Sigmoid colon (tissue), 7 donors: ENCODE measurements around the gene GNG11. TPM values are rescaled to one million over a fixed set of nuclear protein-coding genes. Genes with fewer than 3 reads are reported as not detected.

Experiments
- DNase-seq: peaks from one replicate; pipeline ENCODE4 v3.0.0-alpha.2; 2019
- H3K27ac ChIP-seq, 4 donors: fragments of 200-600 bp; sonication (generic); one replicate each; pipeline ENCODE4 v1.5.1; 2016 to 2019; ENCODE audit warnings: mild to moderate bottlenecking in 1 of 4
- H3K27me3 ChIP-seq, 3 donors: fragments of 200-600 bp; sonication (generic); one replicate each; pipeline ENCODE4 v1.5.1; 2019; ENCODE audit warnings: mild to moderate bottlenecking in 1 of 3
- H3K36me3 ChIP-seq, 4 donors: fragments of 200-600 bp; sonication (generic); one replicate each; pipeline ENCODE4 v1.5.1; 2016 to 2019
- H3K4me1 ChIP-seq, 4 donors: fragments of 200-600 bp; sonication (generic); one replicate each; pipeline ENCODE4 v1.5.1; 2017 to 2019
- H3K4me3 ChIP-seq, 4 donors: fragments of 200-600 bp; sonication (generic); one replicate each; pipeline ENCODE4 v1.5.1; 2017 to 2019; ENCODE audit warnings: mild to moderate bottlenecking in 2 of 4, moderate library complexity in 1 of 4
- H3K9me3 ChIP-seq, 4 donors: fragments of 200-600 bp in 3 of 4; sonication (generic) in 3 of 4; one replicate each; pipeline versions ENCODE4 v1.5.1 to v1.6.1; 2013 to 2019
- EP300 ChIP-seq, 4 donors: sonication (generic); formaldehyde crosslinking; IDR thresholded peaks; one replicate each; pipeline ENCODE4 v1.6.1; 2017; ENCODE audit warnings: antibody characterized with exemption in 4 of 4
- POLR2A ChIP-seq, 2 donors: fragments of 450-650 bp; IDR thresholded peaks; one replicate each; pipeline ENCODE4 v1.6.1; 2016; ENCODE audit warnings: antibody characterized with exemption in 2 of 2, mild to moderate bottlenecking in 2 of 2, moderate library complexity in 2 of 2
- POLR2AphosphoS5 ChIP-seq, 4 donors: sonication (generic); formaldehyde crosslinking; IDR thresholded peaks; one replicate each; pipeline ENCODE4 v1.6.1; 2017; ENCODE audit warnings: antibody characterized with exemption in 4 of 4
- WGBS, 2 donors: extraction: QIAGEN DNeasy Blood & Tissue Kit; methylation state at CpG; one replicate each; pipeline ENCODE4 v1.1.7; 2013; 5-methylcytosine and 5-hydroxymethylcytosine counted together
- intact Hi-C: fragments of 100-400 bp; cut with DNase I; formaldehyde crosslinking; loops from one replicate; pipeline ENCODE4 v1.15.1; 2023
- polyA plus RNA-seq, 3 donors: library from polyadenylated mRNA; stranded (reverse); fragments of 200-250 nt; gene quantifications; one replicate each; pipeline ENCODE4 v1.2.3, GENCODE V29; 2013
- total RNA-seq, 4 donors: library from RNA; depleted of rRNA; stranded (reverse); fragments of >200 nt; gene quantifications; one replicate each; pipeline ENCODE4 v1.1.0, GENCODE V29; 2016
- TF ChIP-seq, protein P1 (sequence below), 4 experiments: fragments of 450-650 bp in 3 of 4; fragments of 200-600 bp in 1 of 4; IDR thresholded peaks; one replicate each; pipeline ENCODE4 v1.5.1; 2016 to 2019; ENCODE audit warnings: antibody characterized with exemption in 4 of 4, mild to moderate bottlenecking in 3 of 4, moderate library complexity in 2 of 4
- donor health status: healthy with polysubstance abuse.
- donor health status: Bipolar disorder and iron deficiency.
- donor health status: healthy.

The GNG11 gene
- total and polyA plus RNA-seq, 7 donors, result 8.1 to 34.2 (median 14.1) TPM

GRCh38 chr7:93920496-93921182, 896 bp upstream of the GNG11 start:
- TF ChIP-seq POLR2A (IDR thresholded peaks at IDR 0.05), result no peak
- TF ChIP-seq POLR2AphosphoS5 (IDR thresholded peaks at IDR 0.05), result no peak
- no peak for TF ChIP-seq EP300 (IDR thresholded peaks at IDR 0.05)
- TF ChIP-seq, protein P1, sequence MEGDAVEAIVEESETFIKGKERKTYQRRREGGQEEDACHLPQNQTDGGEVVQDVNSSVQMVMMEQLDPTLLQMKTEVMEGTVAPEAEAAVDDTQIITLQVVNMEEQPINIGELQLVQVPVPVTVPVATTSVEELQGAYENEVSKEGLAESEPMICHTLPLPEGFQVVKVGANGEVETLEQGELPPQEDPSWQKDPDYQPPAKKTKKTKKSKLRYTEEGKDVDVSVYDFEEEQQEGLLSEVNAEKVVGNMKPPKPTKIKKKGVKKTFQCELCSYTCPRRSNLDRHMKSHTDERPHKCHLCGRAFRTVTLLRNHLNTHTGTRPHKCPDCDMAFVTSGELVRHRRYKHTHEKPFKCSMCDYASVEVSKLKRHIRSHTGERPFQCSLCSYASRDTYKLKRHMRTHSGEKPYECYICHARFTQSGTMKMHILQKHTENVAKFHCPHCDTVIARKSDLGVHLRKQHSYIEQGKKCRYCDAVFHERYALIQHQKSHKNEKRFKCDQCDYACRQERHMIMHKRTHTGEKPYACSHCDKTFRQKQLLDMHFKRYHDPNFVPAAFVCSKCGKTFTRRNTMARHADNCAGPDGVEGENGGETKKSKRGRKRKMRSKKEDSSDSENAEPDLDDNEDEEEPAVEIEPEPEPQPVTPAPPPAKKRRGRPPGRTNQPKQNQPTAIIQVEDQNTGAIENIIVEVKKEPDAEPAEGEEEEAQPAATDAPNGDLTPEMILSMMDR (IDR thresholded peaks at IDR 0.05), result no peak
- H3K27me3 ChIP-seq, result no peaks in the 10 kb centered on the region
- no peak for DNase-seq
- WGBS, 2 donors, result 72 to 79% methylated on average over 6 of the region's 6 CpGs
- no peaks in the 10 kb centered on the region for H3K36me3 ChIP-seq
- H3K4me1 ChIP-seq, result peaks cover 0 to 40% (median 16%) of the 10 kb centered on the region in 4 donors
- peak overlapping the region in 3 of 4 donors; percentile 62 to 74 (median 64) for H3K4me3 ChIP-seq
- intact Hi-C loops, result loop anchor here (5.0 kb wide), 1 partner anchor 82 kb away; the partner anchor contains the start of gene BET1
- H3K27ac ChIP-seq, result peak overlapping the region; percentile 85 to 92 (median 88)
- H3K9me3 ChIP-seq, result no peaks in the 10 kb centered on the region

DNA sequence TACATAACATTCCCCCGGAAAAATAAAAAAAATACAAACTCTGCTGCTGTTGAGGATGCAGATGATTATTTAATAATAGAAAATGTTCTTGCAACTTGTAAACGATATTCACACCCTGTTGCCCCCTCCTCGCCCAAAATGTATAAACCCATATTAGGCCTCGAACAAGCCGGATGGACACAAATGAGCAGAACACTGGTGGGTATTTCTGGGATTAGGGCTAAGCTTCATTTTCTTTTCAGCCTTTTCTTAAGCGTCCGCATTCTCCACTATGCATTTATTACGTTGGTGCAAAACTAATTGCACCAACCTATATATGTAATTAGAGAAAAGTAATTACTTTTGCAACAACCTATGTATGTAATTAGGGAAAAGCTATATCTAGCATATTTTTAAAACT, 349 bp upstream of the GNG11 start:
- Histone ChIP-seq H3K9me3 (no peaks in the 10 kb centered on the region), H3K4me3 (peak overlapping the region; percentile 49 to 74 (median 63)), H3K36me3 (peaks cover 0 to 2% (median 0%) of the 10 kb centered on the region in 4 donors), H3K4me1 (peaks cover 0 to 45% (median 16%) of the 10 kb centered on the region in 4 donors), H3K27me3 (no peaks in the 10 kb centered on the region), H3K27ac (peak overlapping the region; percentile 85 to 92 (median 88))
- DNase-seq, result no peak
- WGBS, 2 donors, result 58 to 72% methylated on average over 8 of the region's 8 CpGs
- TF ChIP-seq EP300 (IDR thresholded peaks at IDR 0.05) (no peak), POLR2A (IDR thresholded peaks at IDR 0.05) (no peak), POLR2AphosphoS5 (IDR thresholded peaks at IDR 0.05) (no peak)
- TF ChIP-seq, protein P1 (IDR thresholded peaks at IDR 0.05), result no peak
- intact Hi-C loops, result loop anchor here (5.0 kb wide), 1 partner anchor 81 kb away; the partner anchor contains the start of gene BET1

- TF ChIP-seq POLR2A (IDR thresholded peaks at IDR 0.05) (no peak), POLR2AphosphoS5 (IDR thresholded peaks at IDR 0.05) (peak in 1 of 4 donors; percentile 16)
- no peaks in the 10 kb centered on the region for H3K9me3 ChIP-seq
- H3K4me1 ChIP-seq, result peaks cover 0 to 61% (median 23%) of the 10 kb centered on the region in 4 donors
- H3K27me3 ChIP-seq, result no peaks in the 10 kb centered on the region
- intact Hi-C loops, result loop anchor here (5.0 kb wide), 1 partner anchor 79 kb away; the partner anchor contains the start of gene BET1
- H3K27ac ChIP-seq, result peak overlapping the region; percentile 85 to 92 (median 88)
- peak overlapping the region; percentile 49 to 74 (median 63) for H3K4me3 ChIP-seq
- H3K36me3 ChIP-seq, result peaks cover 0 to 5% (median 0%) of the 10 kb centered on the region in 4 donors
- 43 to 70% methylated on average over 6 of the region's 6 CpGs for WGBS, 2 donors
- no peak for DNase-seq
Observed at GRCh38 chr7:93923296-93923695, 1.8 kb downstream of the GNG11 start.

DNA sequence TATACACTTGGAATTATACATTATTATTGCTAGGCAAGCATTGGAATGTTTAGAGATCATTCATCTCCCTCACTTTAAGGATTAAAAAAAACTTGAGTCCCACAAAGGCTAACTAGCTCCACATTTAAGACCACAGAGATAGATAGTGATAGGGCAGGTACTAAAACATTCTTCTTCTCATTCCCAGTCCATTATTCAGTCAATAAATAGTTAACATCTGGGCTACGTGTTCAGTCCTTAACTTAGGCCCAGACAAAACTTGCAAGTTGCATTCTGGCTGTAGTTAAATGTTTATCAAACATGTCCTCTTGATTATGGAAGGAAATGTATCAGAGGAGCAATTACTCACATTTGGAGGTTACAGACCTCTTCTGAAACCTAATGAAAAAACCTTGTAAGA, 2.4 kb downstream of the GNG11 start:
- WGBS, 2 donors, result 39 to 46% methylated on average over 1 of the region's 1 CpG
- DNase-seq, result no peak
- H3K4me1 ChIP-seq, result peaks cover 0 to 61% (median 23%) of the 10 kb centered on the region in 4 donors

More for the DNA sequence above, 2.4 kb downstream of the GNG11 start:
- Histone ChIP-seq H3K36me3 (peaks cover 0 to 5% (median 0%) of the 10 kb centered on the region in 4 donors), H3K4me3 (peak overlapping the region; percentile 49 to 74 (median 63)), H3K9me3 (no peaks in the 10 kb centered on the region), H3K27ac (peak overlapping the region; percentile 85 to 92 (median 88)), H3K27me3 (no peaks in the 10 kb centered on the region)
- intact Hi-C loops, result loop anchor here (5.0 kb wide), 1 partner anchor 78 kb away; the partner anchor contains the start of gene BET1
- TF ChIP-seq EP300 (IDR thresholded peaks at IDR 0.05) (no peak), POLR2AphosphoS5 (IDR thresholded peaks at IDR 0.05) (no peak), POLR2A (IDR thresholded peaks at IDR 0.05) (no peak)
- TF ChIP-seq, protein P1 (IDR thresholded peaks at IDR 0.05), result no peak
